ENCODE data around the gene CACHD1.
"Not testable (repeated sequence)": the region's sequence is repeated elsewhere in the genome, so short reads cannot be mapped to it uniquely, and the experiment has no call there.

- not testable (repeated sequence) for TF ChIP-seq ZNF717 (CRISPR knock-in tag; IDR thresholded peaks at IDR 0.05); HBP1 (CRISPR knock-in tag; IDR thresholded peaks at IDR 0.05); FOS (IDR thresholded peaks at IDR 0.05; ENCODE audit: extremely low read depth, insufficient read length); ZBTB33 (CRISPR knock-in tag; IDR thresholded peaks at IDR 0.05); CTCF (IDR thresholded peaks at IDR 0.05 in 2 of 3, conservative IDR thresholded peaks at IDR 0.05 in 1 of 3; ENCODE audit: insufficient read depth in 2 of 3, low read depth in 1 of 3, low read length in 3 of 3); PRMT5 (CRISPR knock-in tag; IDR thresholded peaks at IDR 0.05); NR2C2 (CRISPR knock-in tag; IDR thresholded peaks at IDR 0.05); NR2C2 (tag; IDR thresholded peaks at IDR 0.05); CHD1 (IDR thresholded peaks at IDR 0.05; ENCODE audit: low read length); SP1 (CRISPR knock-in tag; IDR thresholded peaks at IDR 0.05); ZNF274 (IDR thresholded peaks at IDR 0.05; ENCODE audit: borderline replicate concordance, low read depth, low read length); POLR2AphosphoS5 (IDR thresholded peaks at IDR 0.05; ENCODE audit: control insufficient read depth, insufficient read depth, low read depth, low read length); EWSR1 (IDR thresholded peaks at IDR 0.05; ENCODE audit: borderline replicate concordance, low read depth, partially characterized antibody)
Observed at GRCh38 chr1:64512206-64512605, 42.3 kb downstream of the CACHD1 start.

Measured in K562 (cell line).